Activated naive CD4-positive, alpha-beta T cell treated with anti-CD3 and anti-CD28 coated beads, Interleukin-2, amount 10 ng/mL, durations not matched to agents 5 hours and 36 hours (primary cell): ENCODE data around the gene RAB11B. TPM values are rescaled to one million over a fixed set of nuclear protein-coding genes. Genes with fewer than 3 reads are reported as not detected.
A peak's percentile ranks its signal among the peaks of the same experiment; 100 is the strongest.

Source experiments
- microRNA-seq: library from miRNA; unstranded; fragments of <30 nt; microRNA quantifications from one replicate; pipeline ENCODE4 v1.2.0, GENCODE V29; 2022; ENCODE audit warnings: borderline microRNAs expressed, borderline replicate concordance
- total RNA-seq, 2 experiments: library from RNA; stranded (reverse); gene quantifications; one replicate each; pipeline ENCODE4 v1.2.3, GENCODE V29; 2021

RAB11B gene
- 10 to 100 TPM; 89.4 to 97.0 TPM for total RNA-seq

GRCh38 chr19:8389891-8390616, at the start of gene RAB11B:
RAB11B (plus strand) TSS chr19:8390360; CDS start chr19:8390417, 57 bp downstream.

GRCh38 chr19:8342684-8343482, 47.3 kb upstream of the RAB11B start, which contains the start of gene KANK3:
KANK3 (minus strand) TSS chr19:8343262; CDS start chr19:8337828, 5,434 bp downstream.

GRCh38 chr19:8363803-8364771, 26.1 kb upstream of the RAB11B start, which contains the start of gene ANGPTL4:
ANGPTL4 (plus strand) TSS chr19:8364155; CDS start chr19:8364322, 167 bp downstream.

GRCh38 chr19:8412783-8413628, 22.8 kb downstream of the RAB11B start, which contains the start of gene MARCHF2:
MARCHF2 (plus strand) TSS chr19:8413305; CDS start chr19:8421841, 8,536 bp downstream.

GRCh38 chr19:8444677-8445487, 54.7 kb downstream of the RAB11B start, which contains the start of gene HNRNPM:
HNRNPM (plus strand) TSS chr19:8444975; CDS start chr19:8444999, 24 bp downstream.

Small RNA genes within 50 kb of the gene (microRNA-seq; reads per million reads assigned to microRNA genes)
- 3.5 reads per million, percentile 23 among the genes with 10 or more reads in this experiment for gene MIR4999

Other genes starting within 250 kb of the RAB11B start
- gene FBN3, start 240.8 kb upstream of the RAB11B start, total RNA-seq = not detected
- gene CERS4, start 181.0 kb upstream of the RAB11B start, total RNA-seq = 10 to 100 TPM; 31.4 to 35.3 TPM
- 10 to 100 TPM; 33.3 to 36.2 TPM for gene CD320, start 82.0 kb upstream of the RAB11B start, total RNA-seq
- 10 to 100 TPM; 50.9 to 58.4 TPM for gene NDUFA7, start 69.0 kb upstream of the RAB11B start, total RNA-seq
- gene RPS28, start 68.9 kb upstream of the RAB11B start, total RNA-seq = 1,000 to 10,000 TPM; 2,514 to 2,699 TPM
- 1 to 10 TPM; 8.7 to 9.1 TPM for gene KANK3, start 47.1 kb upstream of the RAB11B start, total RNA-seq
- under 1 TPM; 0.38 to 0.75 TPM for gene ANGPTL4, start 26.2 kb upstream of the RAB11B start, total RNA-seq
- gene MARCHF2, start 22.9 kb downstream of the RAB11B start, total RNA-seq = 10 to 100 TPM; 23.1 to 23.5 TPM
- gene HNRNPM, start 54.6 kb downstream of the RAB11B start, total RNA-seq = 100 to 1,000 TPM; 216 to 222 TPM
- gene PRAM1, start 112.3 kb downstream of the RAB11B start, total RNA-seq = 1 to 10 TPM; 1.2 to 1.3 TPM
- 10 to 100 TPM; 40.1 to 45.5 TPM for gene ZNF414, start 123.8 kb downstream of the RAB11B start, total RNA-seq
- 100 to 1,000 TPM; 250 to 269 TPM for gene MYO1F, start 187.1 kb downstream of the RAB11B start, total RNA-seq
- 10 to 100 TPM; 19.3 to 24.7 TPM for gene ADAMTS10, start 220.4 kb downstream of the RAB11B start, total RNA-seq
- gene NFILZ, start 240.3 kb downstream of the RAB11B start, total RNA-seq = not detected